Neuronal stem cell (in vitro differentiated cells): Measurements from ENCODE around the gene TXNDC17.

Source experiments
- DNase-seq: peaks from one replicate; pipeline ENCODE4 v3.0.0-alpha.2; 2013; ENCODE audit warnings: low spot score
- H2AFZ ChIP-seq: one replicate; pipeline ENCODE4 v1.6.1; 2013; ENCODE audit warnings: mild to moderate bottlenecking, low read length, inconsistent platforms
- H2AK5ac ChIP-seq: 2 replicates; pipeline ENCODE4 v1.6.1; 2013; ENCODE audit warnings: low read depth, mild to moderate bottlenecking, inconsistent platforms, low read length, moderate library complexity, mixed read lengths
- H2BK120ac ChIP-seq: 2 replicates; pipeline ENCODE4 v1.6.1; 2013; ENCODE audit warnings: low read depth, mild to moderate bottlenecking, inconsistent platforms, low read length, moderate library complexity, mixed read lengths
- H2BK12ac ChIP-seq: one replicate; pipeline ENCODE4 v1.6.1; 2013; ENCODE audit warnings: low read length, inconsistent platforms
- H2BK15ac ChIP-seq: 2 replicates; pipeline ENCODE4 v1.6.1; 2013; ENCODE audit warnings: mild to moderate bottlenecking, low read length, inconsistent platforms, mixed read lengths
- H2BK5ac ChIP-seq: one replicate; pipeline ENCODE4 v1.6.1; 2013; ENCODE audit warnings: inconsistent platforms, mild to moderate bottlenecking, low read length, moderate library complexity
- H3K14ac ChIP-seq: one replicate; pipeline ENCODE4 v1.6.1; 2013; ENCODE audit warnings: low read length, inconsistent platforms
- H3K18ac ChIP-seq: 2 replicates; pipeline ENCODE4 v1.6.1; 2013; ENCODE audit warnings: low read length, inconsistent platforms
- H3K23ac ChIP-seq: 2 replicates; pipeline ENCODE4 v1.6.1; 2013; ENCODE audit warnings: low read depth, mild to moderate bottlenecking, mixed read lengths, low read length, inconsistent platforms; ENCODE audit not compliant: poor library complexity
- H3K27ac ChIP-seq: replicated peaks from 3 replicates; pipeline ENCODE4 v1.5.1; 2013; ENCODE audit warnings: low read length, inconsistent platforms
- H3K27me3 ChIP-seq, 3 experiments: 2 replicates each; pipeline ENCODE4 v1.6.1; 2013; ENCODE audit warnings: low read length in 3 of 3, mild to moderate bottlenecking in 2 of 3, inconsistent platforms in 1 of 3, low read depth in 1 of 3, mixed read lengths in 1 of 3, moderate library complexity in 1 of 3; ENCODE audit not compliant: control insufficient read depth in 3 of 3, insufficient read depth in 3 of 3
- H3K36me3 ChIP-seq, 2 donors: replicated peaks in 1 of 2; 2 replicates each; pipeline ENCODE4 v1.6.1; 2013; ENCODE audit warnings: low read length in 2 of 2; ENCODE audit not compliant: control insufficient read depth in 2 of 2, insufficient read depth in 2 of 2
- H3K4ac ChIP-seq: 2 replicates; pipeline ENCODE4 v1.6.1; 2013; ENCODE audit warnings: inconsistent platforms, mild to moderate bottlenecking, low read length, moderate library complexity
- H3K4me1 ChIP-seq, 2 donors: 1 replicate in 1 of 2; 2 replicates in 1 of 2; pipeline ENCODE4 v1.6.1; 2013; ENCODE audit warnings: low read length in 2 of 2, low read depth in 1 of 2; ENCODE audit not compliant: control insufficient read depth in 2 of 2, insufficient read depth in 1 of 2
- H3K4me2 ChIP-seq: one replicate; pipeline ENCODE4 v1.6.1; 2013; ENCODE audit warnings: mild to moderate bottlenecking, low read length, inconsistent platforms; ENCODE audit not compliant: insufficient read depth, poor library complexity, severe bottlenecking
- H3K4me3 ChIP-seq, 2 donors: 2 replicates each; pipeline ENCODE4 v1.5.1; 2013; ENCODE audit warnings: low read length in 2 of 2, mild to moderate bottlenecking in 2 of 2, inconsistent platforms in 1 of 2, moderate library complexity in 1 of 2
- H3K79me1 ChIP-seq: one replicate; pipeline ENCODE4 v1.6.1; 2013; ENCODE audit warnings: low read depth, mild to moderate bottlenecking, inconsistent platforms, low read length, moderate library complexity
- H3K9ac ChIP-seq: one replicate; pipeline ENCODE4 v1.6.1; 2013; ENCODE audit warnings: mild to moderate bottlenecking, low read depth, low read length, inconsistent platforms; ENCODE audit not compliant: poor library complexity
- H3K9me3 ChIP-seq, 2 donors: replicated peaks in 1 of 2; 2 replicates each; pipeline versions ENCODE3 to v1.6.1; 2013; ENCODE audit warnings: low read length in 2 of 2, mild to moderate bottlenecking in 2 of 2, inconsistent platforms in 1 of 2, low read depth in 1 of 2, mixed read lengths in 1 of 2, moderate library complexity in 1 of 2; ENCODE audit not compliant: control insufficient read depth in 2 of 2, insufficient read depth in 1 of 2
- H4K8ac ChIP-seq: one replicate; pipeline ENCODE4 v1.6.1; 2013; ENCODE audit warnings: low read depth, mild to moderate bottlenecking, inconsistent platforms, low read length, moderate library complexity
- H4K91ac ChIP-seq: one replicate; pipeline ENCODE4 v1.6.1; 2013; ENCODE audit warnings: low read length, low read depth, mild to moderate bottlenecking, inconsistent platforms; ENCODE audit not compliant: poor library complexity
- WGBS, 2 donors: extraction: QIAGEN DNeasy Blood & Tissue Kit; methylation state at CpG; one replicate each; pipeline ENCODE4 v1.1.7; 2013; ENCODE audit warnings: missing lambda C conversion rate in 2 of 2, mixed read lengths in 1 of 2; ENCODE audit not compliant: insufficient read length in 2 of 2, insufficient replicate concordance in 1 of 2; ENCODE audit errors: extremely low coverage in 2 of 2; 5-methylcytosine and 5-hydroxymethylcytosine counted together

TXNDC17 gene

GRCh38 chr17:6666077-6666521, 25.2 kb downstream of the TXNDC17 start:
- Histone ChIP-seq H3K23ac (no peak overlapping the region), H3K4ac (no peak overlapping the region), H3K4me1 (peaks cover 0 to 2% of the 10 kb centered on the region in 2 donors), H3K9me3 (peaks cover 0 to 2% of the 10 kb centered on the region in 2 donors), H4K8ac (no peak overlapping the region), H4K91ac (no peak overlapping the region), H3K9ac (no peak overlapping the region), H3K79me1 (no peaks in the 10 kb centered on the region), H2BK12ac (no peak overlapping the region), H3K27me3 (peaks cover 0 to 40% (median 0%) of the 10 kb centered on the region in 3 experiments), H2BK15ac (no peak overlapping the region), H3K27ac (no peak overlapping the region), H2AFZ (no peak overlapping the region), H3K36me3 (no peaks in the 10 kb centered on the region), H3K14ac (no peak overlapping the region), H3K18ac (no peak overlapping the region), H2BK120ac (no peak overlapping the region), H2AK5ac (no peak overlapping the region), H2BK5ac (no peak overlapping the region), H3K4me2 (no peak overlapping the region), H3K4me3 (no peak overlapping the region)
- peak; percentile 77 for DNase-seq
- WGBS, 2 donors: no CpG with 5 or more reads among the region's 9 CpGs

- H2AK5ac ChIP-seq: peak overlapping the region; percentile 5
- H3K9me3 ChIP-seq: peaks cover 0 to 2% of the 10 kb centered on the region in 2 donors
- no peak overlapping the region for H2AFZ ChIP-seq
- H3K4me3 ChIP-seq: no peak overlapping the region
- peaks cover 0 to 35% (median 0%) of the 10 kb centered on the region in 3 experiments for H3K27me3 ChIP-seq
- H3K36me3 ChIP-seq: no peaks in the 10 kb centered on the region
- no peak overlapping the region for H2BK12ac ChIP-seq
- no peak overlapping the region for H3K23ac ChIP-seq
- H3K4ac ChIP-seq: no peak overlapping the region
- no peak overlapping the region for H4K8ac ChIP-seq
- WGBS, 2 donors: no CpG with 5 or more reads among the region's 6 CpGs
- no peak overlapping the region for H3K27ac ChIP-seq
- peaks cover 0 to 2% of the 10 kb centered on the region in 2 donors for H3K4me1 ChIP-seq
- no peak for DNase-seq
- no peak overlapping the region for H2BK15ac ChIP-seq
- H3K18ac ChIP-seq: no peak overlapping the region
- H2BK120ac ChIP-seq: no peak overlapping the region
- H4K91ac ChIP-seq: no peak overlapping the region
- no peak overlapping the region for H3K9ac ChIP-seq
- H3K4me2 ChIP-seq: no peak overlapping the region
- H3K14ac ChIP-seq: no peak overlapping the region
- H2BK5ac ChIP-seq: no peak overlapping the region
- no peaks in the 10 kb centered on the region for H3K79me1 ChIP-seq
These were observed 25.7 kb downstream of the TXNDC17 start for GRCh38 chr17:6666557-6666956.

DNA sequence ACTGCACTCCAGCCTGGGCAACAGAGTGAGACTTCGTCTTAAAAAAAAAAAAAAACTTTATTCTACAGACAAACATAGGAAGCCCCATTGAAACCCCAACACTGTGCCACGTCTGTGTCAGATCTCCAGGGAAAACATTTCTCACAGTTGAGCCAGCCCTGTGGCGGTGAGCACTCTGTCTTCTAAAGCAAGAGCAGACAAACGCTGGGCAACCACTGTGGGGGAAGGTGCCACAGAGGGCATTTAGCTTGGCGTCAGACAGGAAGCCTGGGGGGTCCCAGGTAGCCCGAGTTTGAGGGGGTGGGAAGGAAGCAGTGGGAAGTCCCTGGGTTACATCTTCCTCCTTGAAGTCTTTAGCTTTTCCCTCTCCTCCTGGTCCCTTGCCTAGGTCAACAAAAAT, 26.7 kb downstream of the TXNDC17 start:
- H3K14ac ChIP-seq: no peak overlapping the region
- WGBS, 2 donors: no CpG with 5 or more reads among the region's 6 CpGs
- H3K4me1 ChIP-seq: peaks cover 0 to 2% of the 10 kb centered on the region in 2 donors
- H2BK12ac ChIP-seq: no peak overlapping the region
- H3K27ac ChIP-seq: no peak overlapping the region
- peaks cover 0 to 28% (median 0%) of the 10 kb centered on the region in 3 experiments for H3K27me3 ChIP-seq
- no peak overlapping the region for H2BK15ac ChIP-seq
- no peak overlapping the region for H2BK5ac ChIP-seq
- H2AFZ ChIP-seq: no peak overlapping the region
- H3K4me3 ChIP-seq: no peak overlapping the region
- no peak overlapping the region for H3K4ac ChIP-seq
- H3K18ac ChIP-seq: no peak overlapping the region
- no peak for DNase-seq
- no peak overlapping the region for H2BK120ac ChIP-seq
- no peak overlapping the region for H3K4me2 ChIP-seq
- H3K79me1 ChIP-seq: no peaks in the 10 kb centered on the region
- no peak overlapping the region for H3K9ac ChIP-seq
- no peaks in the 10 kb centered on the region for H3K36me3 ChIP-seq
- H2AK5ac ChIP-seq: no peak overlapping the region
- no peak overlapping the region for H4K91ac ChIP-seq
- H4K8ac ChIP-seq: no peak overlapping the region
- H3K23ac ChIP-seq: no peak overlapping the region
- peaks cover 0 to 2% of the 10 kb centered on the region in 2 donors for H3K9me3 ChIP-seq

DNA sequence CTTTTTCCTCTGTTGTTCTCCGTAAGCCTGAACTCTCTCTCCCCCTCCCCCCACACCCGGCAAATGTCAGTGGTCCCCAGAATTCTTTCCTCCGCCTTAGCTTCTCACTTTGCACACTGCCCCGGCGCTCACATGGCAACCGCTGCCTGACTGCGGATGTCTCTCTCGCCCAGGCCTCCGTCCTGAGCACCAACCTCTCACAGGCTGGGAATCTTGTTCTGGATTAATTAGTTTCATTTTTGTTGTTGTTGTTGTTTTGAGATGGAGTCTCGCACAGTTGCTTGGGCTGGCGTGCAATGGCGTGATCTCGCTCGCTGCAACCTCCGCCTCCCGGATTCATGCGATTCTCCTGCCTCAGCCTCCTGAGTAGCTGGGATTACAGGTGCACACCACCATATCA, 27.4 kb downstream of the TXNDC17 start:
- no peak overlapping the region for H3K23ac ChIP-seq
- no CpG with 5 or more reads among the region's 17 CpGs for WGBS, 2 donors

More for the DNA sequence above, 27.4 kb downstream of the TXNDC17 start:
- no peak overlapping the region for H3K27ac ChIP-seq
- no peak overlapping the region for H2BK120ac ChIP-seq
- no peak overlapping the region for H2BK12ac ChIP-seq
- H3K4me2 ChIP-seq: no peak overlapping the region
- no peak overlapping the region for H3K9ac ChIP-seq
- no peak overlapping the region for H3K4me3 ChIP-seq
- no peak overlapping the region for H2BK15ac ChIP-seq
- H4K8ac ChIP-seq: no peak overlapping the region
- H3K27me3 ChIP-seq: peaks cover 0 to 23% (median 0%) of the 10 kb centered on the region in 3 experiments
- no peaks in the 10 kb centered on the region for H3K79me1 ChIP-seq
- no peaks in the 10 kb centered on the region for H3K36me3 ChIP-seq
- peaks cover 0 to 2% of the 10 kb centered on the region in 2 donors for H3K9me3 ChIP-seq
- peaks cover 0 to 2% of the 10 kb centered on the region in 2 donors for H3K4me1 ChIP-seq
- H4K91ac ChIP-seq: no peak overlapping the region
- H2AFZ ChIP-seq: no peak overlapping the region
- H3K18ac ChIP-seq: no peak overlapping the region
- H2AK5ac ChIP-seq: no peak overlapping the region
- no peak overlapping the region for H2BK5ac ChIP-seq
- no peak overlapping the region for H3K4ac ChIP-seq
- DNase-seq: no peak
- no peak overlapping the region for H3K14ac ChIP-seq
